Fibroblast of mammary gland (primary cell): ENCODE results near the gene SEC24C.
A peak's percentile ranks its signal among the peaks of the same experiment; 100 is the strongest.
"Not testable (repeated sequence)": the region's sequence is repeated elsewhere in the genome, so short reads cannot be mapped to it uniquely, and the experiment has no call there.

Experiments
- DNase-seq: peaks from one replicate; pipeline ENCODE4 v3.0.0-alpha.2; 2010; ENCODE audit warnings: low read depth
- H3K4me3 ChIP-seq: 2 replicates; pipeline ENCODE4 v1.5.1; 2011; ENCODE audit warnings: low read depth, mild to moderate bottlenecking, low read length, moderate library complexity; ENCODE audit not compliant: control insufficient read depth
- CTCF ChIP-seq: conservative IDR thresholded peaks from 2 replicates; pipeline ENCODE4 v1.5.1; 2011; ENCODE audit warnings: low read depth, low read length, inconsistent platforms; ENCODE audit not compliant: control insufficient read depth, insufficient read depth

The SEC24C gene

GRCh38 chr10:73786512-73786885 lies 42.3 kb downstream of the SEC24C start:
- peak overlapping the region; percentile 87 for H3K4me3 ChIP-seq
- DNase-seq = no peak

DNA sequence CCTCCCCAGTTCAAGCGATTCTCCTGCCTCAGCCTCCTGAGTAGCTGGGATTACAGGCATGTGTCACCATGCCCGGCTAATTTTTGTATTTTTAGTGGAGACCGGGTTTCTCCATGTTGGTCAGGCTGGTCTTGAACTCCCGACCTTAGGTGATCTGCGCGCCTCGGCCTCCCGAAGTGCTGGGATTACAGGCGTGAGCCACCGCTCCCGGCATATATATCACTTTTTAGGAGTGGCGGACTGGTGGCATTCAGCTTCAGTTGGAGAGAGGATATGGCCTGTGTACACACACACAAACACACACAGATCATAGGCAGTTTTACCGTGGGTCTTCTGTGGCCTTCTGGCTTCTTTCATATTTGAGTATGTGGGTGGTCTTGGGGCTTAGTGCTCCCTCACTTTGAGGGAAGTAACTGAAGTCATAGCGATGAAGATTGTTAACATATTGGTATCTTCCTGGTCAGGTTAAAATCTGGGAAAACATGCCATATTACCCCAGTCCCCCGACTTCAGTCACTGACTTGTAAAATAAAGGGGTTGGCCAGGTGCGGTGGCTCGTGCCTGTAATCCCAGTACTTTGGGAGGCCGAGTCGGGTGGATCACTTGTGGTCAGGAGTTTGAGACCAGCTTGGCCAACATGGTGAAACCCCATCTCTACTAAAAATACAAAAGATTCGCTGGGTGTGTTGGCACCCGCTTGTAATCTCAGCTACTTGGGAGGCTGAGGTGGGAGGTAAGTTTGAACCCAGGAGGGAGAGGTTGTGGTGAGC lies 43.0 kb downstream of the SEC24C start:
- not testable (repeated sequence) for H3K4me3 ChIP-seq, DNase-seq

More at GRCh38 chr10:73786512-73786885, 42.3 kb downstream of the SEC24C start:
- no peak for TF ChIP-seq CTCF

GRCh38 chr10:73788864-73789658 lies 44.9 kb downstream of the SEC24C start:
- H3K4me3 ChIP-seq = no peak overlapping the region
- no peak for DNase-seq
- no peak for TF ChIP-seq CTCF

- no peak for DNase-seq
- no peak overlapping the region for H3K4me3 ChIP-seq
- TF ChIP-seq CTCF = no peak
Measured at GRCh38 chr10:73789659-73790055, 45.5 kb downstream of the SEC24C start.

DNA sequence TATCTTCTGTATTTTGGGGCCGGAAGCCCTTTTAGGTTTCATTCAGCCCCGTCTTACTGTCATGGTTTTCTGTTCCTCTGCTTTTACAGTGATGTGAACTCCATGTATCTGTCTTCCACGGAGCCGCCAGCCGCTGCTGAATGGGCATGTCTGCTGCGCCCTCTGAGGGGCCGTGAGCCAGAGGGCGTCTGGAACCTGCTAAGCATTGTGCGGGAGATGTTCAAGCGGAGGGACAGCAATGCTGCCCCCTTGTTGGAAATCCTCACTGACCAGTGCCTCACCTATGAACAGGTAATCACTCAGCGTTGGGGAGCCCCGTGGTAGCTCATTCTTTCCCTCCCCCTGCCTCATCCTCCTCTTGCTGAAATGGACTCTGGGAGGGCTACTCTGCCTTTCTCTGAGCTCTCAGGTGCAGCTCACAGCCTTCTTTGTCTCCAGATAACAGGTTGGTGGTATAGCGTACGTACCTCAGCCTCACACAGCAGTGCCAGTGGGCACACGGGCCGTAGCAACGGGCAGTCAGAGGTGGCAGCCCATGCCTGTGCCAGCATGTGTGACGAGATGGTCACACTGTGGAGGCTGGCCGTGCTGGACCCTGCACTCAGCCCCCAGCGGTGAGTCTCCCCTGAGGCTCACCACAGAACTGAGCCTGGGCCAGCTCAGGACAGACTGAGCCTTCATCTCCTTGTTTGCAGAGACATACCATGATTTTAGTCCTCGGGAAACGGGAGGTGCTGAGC lies 46.9 kb downstream of the SEC24C start:
- TF ChIP-seq CTCF = no peak
- DNase-seq = no peak
- H3K4me3 ChIP-seq = no peak overlapping the region

DNA sequence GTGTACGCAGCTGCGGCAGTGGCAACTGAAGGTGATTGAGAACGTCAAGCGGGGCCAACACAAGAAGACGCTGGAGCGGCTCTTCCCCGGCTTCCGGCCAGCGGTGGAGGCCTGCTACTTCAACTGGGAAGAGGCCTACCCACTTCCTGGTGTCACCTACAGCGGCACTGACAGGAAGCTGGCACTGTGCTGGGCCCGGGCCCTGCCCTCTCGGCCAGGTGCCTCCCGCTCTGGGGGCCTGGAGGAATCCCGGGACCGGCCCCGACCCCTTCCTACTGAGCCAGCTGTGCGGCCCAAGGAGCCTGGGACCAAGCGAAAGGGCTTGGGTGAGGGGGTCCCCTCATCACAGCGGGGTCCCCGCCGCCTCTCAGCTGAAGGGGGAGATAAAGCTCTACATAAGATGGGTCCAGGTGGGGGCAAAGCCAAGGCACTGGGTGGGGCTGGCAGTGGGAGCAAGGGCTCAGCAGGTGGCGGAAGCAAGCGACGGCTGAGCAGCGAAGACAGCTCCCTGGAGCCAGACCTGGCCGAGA lies 47.8 kb downstream of the SEC24C start:
- no peak for TF ChIP-seq CTCF
- H3K4me3 ChIP-seq = no peak overlapping the region
- DNase-seq = no peak
